Astrocyte (in vitro differentiated cells and primary cell): ENCODE data around the gene TRIP4. TPM values are rescaled to one million over a fixed set of nuclear protein-coding genes. Genes with fewer than 3 reads are reported as not detected.
A peak's percentile ranks its signal among the peaks of the same experiment; 100 is the strongest.

Experiments used
- DNase-seq: peaks from one replicate; pipeline ENCODE4 v3.0.0-alpha.2; 2010; ENCODE audit warnings: low read depth
- FAIRE-seq: peaks from 2 replicates; lab custom pipeline; 2011; peaks lifted over from hg19 to GRCh38; lab: Jason Lieb, UNC
- H2AFZ ChIP-seq: 2 replicates; pipeline ENCODE4 v1.6.0; 2012; ENCODE audit warnings: low read depth, low read length, inconsistent platforms
- H3K27ac ChIP-seq: 2 replicates; pipeline ENCODE4 v1.5.1; 2011; ENCODE audit warnings: low read depth, low read length, inconsistent platforms
- H3K27me3 ChIP-seq: 2 replicates; pipeline ENCODE4 v1.6.0; 2011; ENCODE audit warnings: low read length, inconsistent platforms; ENCODE audit not compliant: insufficient read depth
- H3K36me3 ChIP-seq: 2 replicates; pipeline ENCODE4 v1.5.1; 2011; ENCODE audit warnings: low read length, inconsistent platforms; ENCODE audit not compliant: insufficient read depth
- H3K4me1 ChIP-seq: 2 replicates; pipeline ENCODE4 v1.5.1; 2011; ENCODE audit warnings: low read length, inconsistent platforms; ENCODE audit not compliant: insufficient read depth
- H3K4me2 ChIP-seq: 2 replicates; pipeline ENCODE4 v1.6.0; 2012; ENCODE audit warnings: low read length, inconsistent platforms
- H3K4me3 ChIP-seq: 2 replicates; pipeline ENCODE4 v1.5.1; 2011; ENCODE audit warnings: low read depth, mild to moderate bottlenecking, low read length, inconsistent platforms; ENCODE audit not compliant: insufficient read depth
- H3K79me2 ChIP-seq: 2 replicates; pipeline ENCODE4 v1.6.0; 2012; ENCODE audit warnings: mild to moderate bottlenecking, low read length, inconsistent platforms; ENCODE audit not compliant: insufficient read depth
- H3K9ac ChIP-seq: 2 replicates; pipeline ENCODE4 v1.6.0; 2012; ENCODE audit warnings: mild to moderate bottlenecking, low read length, inconsistent platforms
- H3K9me3 ChIP-seq: 2 replicates; pipeline ENCODE4 v1.5.1; 2012; ENCODE audit warnings: low read depth, mild to moderate bottlenecking, low read length, inconsistent platforms; ENCODE audit not compliant: insufficient read depth
- H4K20me1 ChIP-seq: 2 replicates; pipeline ENCODE4 v1.6.0; 2012; ENCODE audit warnings: low read length, inconsistent platforms; ENCODE audit not compliant: insufficient read depth
- H3K27ac Mint-ChIP-seq: one replicate; pipeline ENCODE4 v1.8.0; 2021; ENCODE audit warnings: mild to moderate bottlenecking, mixed read lengths; ENCODE audit not compliant: unreplicated experiment
- H3K27me3 Mint-ChIP-seq: one replicate; pipeline ENCODE4 v1.8.0; 2021; ENCODE audit warnings: low read depth, mixed read lengths; ENCODE audit not compliant: unreplicated experiment
- H3K36me3 Mint-ChIP-seq: one replicate; pipeline ENCODE4 v1.8.0; 2021; ENCODE audit warnings: low read depth, mixed read lengths; ENCODE audit not compliant: unreplicated experiment
- H3K4me1 Mint-ChIP-seq: one replicate; pipeline ENCODE4 v1.8.0; 2021; ENCODE audit warnings: low read depth, mixed read lengths; ENCODE audit not compliant: unreplicated experiment
- H3K4me3 Mint-ChIP-seq: one replicate; pipeline ENCODE4 v1.8.0; 2021; ENCODE audit warnings: mild to moderate bottlenecking, moderate library complexity, mixed read lengths; ENCODE audit not compliant: unreplicated experiment
- H3K9me3 Mint-ChIP-seq: one replicate; pipeline ENCODE4 v1.8.0; 2021; ENCODE audit warnings: mild to moderate bottlenecking, mixed read lengths; ENCODE audit not compliant: unreplicated experiment
- EZH2 ChIP-seq: IDR thresholded peaks from 2 replicates; pipeline ENCODE4 v1.6.1; 2012; ENCODE audit warnings: mild to moderate bottlenecking, low read length, inconsistent platforms; ENCODE audit not compliant: insufficient read depth
- total RNA-seq: library from RNA; stranded (reverse); gene quantifications from 2 replicates; pipeline ENCODE4 v1.2.1, GENCODE V29; 2021
- TF ChIP-seq, protein P1 (sequence below): IDR thresholded peaks from 2 replicates; pipeline ENCODE4 v1.5.1; 2011; ENCODE audit warnings: low read depth, mild to moderate bottlenecking, inconsistent platforms, low read length, moderate library complexity; ENCODE audit not compliant: insufficient read depth

Gene TRIP4
- total RNA-seq, 1 donor from 2014 or later: 40.7 TPM

DNA sequence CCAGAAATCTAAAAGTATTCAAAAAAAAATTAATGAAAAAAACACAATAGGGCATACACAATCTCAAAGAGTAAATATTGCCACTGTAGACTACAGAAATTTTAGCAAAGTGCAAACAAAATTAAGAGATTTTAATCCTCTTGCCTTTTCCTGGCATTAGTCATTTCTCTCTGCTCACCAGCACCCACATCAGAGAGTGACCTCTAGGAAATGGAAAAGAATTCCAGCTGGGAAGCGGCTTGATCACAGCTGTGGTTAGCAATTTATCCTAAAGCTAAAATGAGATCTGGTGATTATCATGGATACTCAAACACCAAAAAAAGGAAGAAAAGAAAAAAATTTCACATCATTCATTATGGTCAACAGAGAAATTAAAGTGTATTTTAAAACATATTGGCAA lies 39.2 kb upstream of the TRIP4 start:
- Histone ChIP-seq H3K4me2 (peak overlapping the region; percentile 30), H3K9ac (no peak overlapping the region), H3K9me3 (no peaks in the 10 kb centered on the region), H3K4me3 (no peak overlapping the region), H2AFZ (no peak overlapping the region), H4K20me1 (peaks cover 62% of the 10 kb centered on the region), H3K79me2 (peaks cover 88% of the 10 kb centered on the region), H3K36me3 (peaks cover 2% of the 10 kb centered on the region), H3K27me3 (no peaks in the 10 kb centered on the region), H3K27ac (no peak overlapping the region), H3K4me1 (peaks cover 22% of the 10 kb centered on the region)
- DNase-seq (peak; percentile 47), FAIRE-seq (no peak)
- peaks cover 2% of the 10 kb centered on the region for H3K36me3 Mint-ChIP-seq
- H3K27ac Mint-ChIP-seq: peak overlapping the region; percentile 47
- peaks cover 29% of the 10 kb centered on the region for H3K4me1 Mint-ChIP-seq
- H3K9me3 Mint-ChIP-seq: no peaks in the 10 kb centered on the region
- TF ChIP-seq, protein P1, sequence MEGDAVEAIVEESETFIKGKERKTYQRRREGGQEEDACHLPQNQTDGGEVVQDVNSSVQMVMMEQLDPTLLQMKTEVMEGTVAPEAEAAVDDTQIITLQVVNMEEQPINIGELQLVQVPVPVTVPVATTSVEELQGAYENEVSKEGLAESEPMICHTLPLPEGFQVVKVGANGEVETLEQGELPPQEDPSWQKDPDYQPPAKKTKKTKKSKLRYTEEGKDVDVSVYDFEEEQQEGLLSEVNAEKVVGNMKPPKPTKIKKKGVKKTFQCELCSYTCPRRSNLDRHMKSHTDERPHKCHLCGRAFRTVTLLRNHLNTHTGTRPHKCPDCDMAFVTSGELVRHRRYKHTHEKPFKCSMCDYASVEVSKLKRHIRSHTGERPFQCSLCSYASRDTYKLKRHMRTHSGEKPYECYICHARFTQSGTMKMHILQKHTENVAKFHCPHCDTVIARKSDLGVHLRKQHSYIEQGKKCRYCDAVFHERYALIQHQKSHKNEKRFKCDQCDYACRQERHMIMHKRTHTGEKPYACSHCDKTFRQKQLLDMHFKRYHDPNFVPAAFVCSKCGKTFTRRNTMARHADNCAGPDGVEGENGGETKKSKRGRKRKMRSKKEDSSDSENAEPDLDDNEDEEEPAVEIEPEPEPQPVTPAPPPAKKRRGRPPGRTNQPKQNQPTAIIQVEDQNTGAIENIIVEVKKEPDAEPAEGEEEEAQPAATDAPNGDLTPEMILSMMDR: no peak
- TF ChIP-seq EZH2: no peak
- H3K27me3 Mint-ChIP-seq: no peaks in the 10 kb centered on the region
- H3K4me3 Mint-ChIP-seq: peak overlapping the region; percentile 50

DNA sequence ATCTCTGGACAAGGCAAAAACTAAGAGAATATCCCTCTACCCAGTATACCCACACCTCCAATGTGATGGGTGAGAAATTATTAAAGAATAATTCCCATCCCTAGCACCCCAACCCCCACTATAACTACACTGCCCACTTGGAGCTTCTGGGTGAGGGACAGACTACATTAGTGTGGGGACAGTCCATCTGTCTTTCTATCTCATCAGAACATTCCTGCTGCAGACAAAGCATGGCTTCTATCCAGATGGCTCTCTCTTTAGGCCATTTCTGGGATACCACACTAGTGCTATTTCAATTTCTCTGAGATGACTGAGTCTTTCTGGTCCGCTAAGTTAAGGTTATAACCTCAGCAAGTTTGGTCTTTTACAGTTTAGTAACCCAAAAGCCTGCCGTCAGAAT lies 38.3 kb upstream of the TRIP4 start:
- H3K4me1 ChIP-seq: peaks cover 15% of the 10 kb centered on the region
- H4K20me1 ChIP-seq: peaks cover 54% of the 10 kb centered on the region
- H3K27me3 Mint-ChIP-seq: no peaks in the 10 kb centered on the region
- DNase-seq: peak; percentile 14
- H2AFZ ChIP-seq: no peak overlapping the region
- no peak for TF ChIP-seq EZH2
- TF ChIP-seq, protein P1: no peak
- FAIRE-seq: no peak
- H3K4me3 Mint-ChIP-seq: no peak overlapping the region
- no peak overlapping the region for H3K27ac ChIP-seq
- H3K4me2 ChIP-seq: no peak overlapping the region
- peaks cover 2% of the 10 kb centered on the region for H3K36me3 ChIP-seq
- no peak overlapping the region for H3K27ac Mint-ChIP-seq
- no peak overlapping the region for H3K4me3 ChIP-seq
- no peaks in the 10 kb centered on the region for H3K9me3 ChIP-seq
- H3K4me1 Mint-ChIP-seq: peaks cover 25% of the 10 kb centered on the region
- no peak overlapping the region for H3K9ac ChIP-seq
- H3K9me3 Mint-ChIP-seq: no peaks in the 10 kb centered on the region
- peaks cover 91% of the 10 kb centered on the region for H3K79me2 ChIP-seq
- peaks cover 2% of the 10 kb centered on the region for H3K36me3 Mint-ChIP-seq
- H3K27me3 ChIP-seq: no peaks in the 10 kb centered on the region

DNA sequence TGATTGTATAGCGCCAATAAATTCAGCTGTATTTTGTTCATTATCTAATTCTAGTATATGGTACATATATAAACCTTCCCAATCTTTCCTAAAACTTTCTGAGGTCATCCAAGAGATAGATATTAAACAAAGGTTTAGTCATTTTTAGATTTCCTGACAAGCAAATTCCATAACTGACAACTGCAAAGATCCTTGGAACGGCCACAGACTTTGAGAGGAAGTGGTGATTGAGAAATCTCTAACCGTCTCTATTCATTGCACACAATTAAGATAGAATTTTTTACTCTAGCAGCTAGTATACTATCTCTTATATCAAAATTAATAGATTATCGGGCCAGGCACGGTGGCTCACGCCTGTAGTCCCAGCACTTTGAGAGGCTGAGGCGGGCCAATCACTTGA lies 36.4 kb upstream of the TRIP4 start:
- Mint-ChIP-seq H3K27ac (peak overlapping the region; percentile 62), H3K9me3 (no peaks in the 10 kb centered on the region), H3K4me3 (no peak overlapping the region), H3K36me3 (no peaks in the 10 kb centered on the region), H3K4me1 (peaks cover 18% of the 10 kb centered on the region), H3K27me3 (no peaks in the 10 kb centered on the region)
- no peak overlapping the region for H3K4me3 ChIP-seq
- no peaks in the 10 kb centered on the region for H3K27me3 ChIP-seq
- no peak overlapping the region for H3K4me2 ChIP-seq
- H4K20me1 ChIP-seq: peaks cover 43% of the 10 kb centered on the region
- no peak overlapping the region for H3K9ac ChIP-seq
- DNase-seq (peak; percentile 18), FAIRE-seq (no peak)
- H3K4me1 ChIP-seq: peaks cover 10% of the 10 kb centered on the region
- no peak overlapping the region for H3K27ac ChIP-seq
- TF ChIP-seq EZH2: no peak
- TF ChIP-seq, protein P1: no peak
- peaks cover 2% of the 10 kb centered on the region for H3K36me3 ChIP-seq
- no peaks in the 10 kb centered on the region for H3K9me3 ChIP-seq
- no peak overlapping the region for H2AFZ ChIP-seq
- peaks cover 86% of the 10 kb centered on the region for H3K79me2 ChIP-seq
